IPS DF 6.9 (cell line): ENCODE data around the gene FREM3.
"Not testable (repeated sequence)": the region's sequence is repeated elsewhere in the genome, so short reads cannot be mapped to it uniquely, and the experiment has no call there.

Experiments used
- DNase-seq: peaks from one replicate; pipeline ENCODE4 v3.0.0-alpha.2; 2013; ENCODE audit warnings: low read depth, low spot score
- H3K27ac ChIP-seq: one replicate; pipeline ENCODE4 v1.5.1; 2013; ENCODE audit warnings: low read length, control low read depth
- H3K27me3 ChIP-seq: 2 replicates; pipeline ENCODE4 v1.6.1; 2013; ENCODE audit warnings: mild to moderate bottlenecking, low read length; ENCODE audit not compliant: control insufficient read depth, insufficient read depth
- H3K36me3 ChIP-seq: 2 replicates; pipeline ENCODE4 v1.6.1; 2013; ENCODE audit warnings: low read length; ENCODE audit not compliant: control insufficient read depth, insufficient read depth
- H3K4me1 ChIP-seq: 2 replicates; pipeline ENCODE4 v1.6.1; 2013; ENCODE audit warnings: low read length; ENCODE audit not compliant: control insufficient read depth, insufficient read depth
- H3K4me3 ChIP-seq: 2 replicates; pipeline ENCODE4 v1.5.1; 2013; ENCODE audit warnings: mild to moderate bottlenecking, low read length
- H3K9me3 ChIP-seq: 2 replicates; pipeline ENCODE4 v1.6.1; 2013; ENCODE audit warnings: low read length, inconsistent platforms; ENCODE audit not compliant: control insufficient read depth, insufficient read depth
- WGBS: extraction: QIAGEN DNeasy Blood & Tissue Kit; methylation state at CpG from one replicate; pipeline ENCODE4 v1.1.7; 2013; ENCODE audit warnings: mixed read lengths, missing lambda C conversion rate; ENCODE audit not compliant: insufficient read length, insufficient coverage; 5-methylcytosine and 5-hydroxymethylcytosine counted together

Gene FREM3

GRCh38 chr4:143700416-143701352, at the start of gene FREM3:
Gene FREM3, minus strand, starts transcription at chr4:143700675. Its CDS starts 0 bp downstream, at chr4:143700675.
- Histone ChIP-seq H3K4me3 (peak within 1 kb of the TSS; percentile 48; the same call in 1 of the 2 replicates), H3K4me1 (no peaks in the 10 kb centered on the region), H3K9me3 (no peaks in the 10 kb centered on the region), H3K27ac (no peak within 1 kb of the TSS), H3K27me3 (peaks cover 26% of the 10 kb centered on the region), H3K36me3 (no peaks in the 10 kb centered on the region)
- WGBS: no CpG with 5 or more reads among the region's 64 CpGs
- no peak for DNase-seq

GRCh38 chr4:143745874-143746273, 45.4 kb upstream of the FREM3 start:
- Histone ChIP-seq H3K9me3 (no peaks in the 10 kb centered on the region), H3K4me3 (no peak overlapping the region), H3K36me3 (no peaks in the 10 kb centered on the region), H3K27me3 (no peaks in the 10 kb centered on the region), H3K4me1 (no peaks in the 10 kb centered on the region), H3K27ac (no peak overlapping the region)
- DNase-seq: no peak

- no peak overlapping the region for H3K4me3 ChIP-seq
- no CpG with 5 or more reads among the region's 3 CpGs for WGBS
Observed at GRCh38 chr4:143743591-143743990, 43.1 kb upstream of the FREM3 start.

GRCh38 chr4:143742834-143743233, 42.4 kb upstream of the FREM3 start:
- H3K27ac ChIP-seq: no peak overlapping the region
- no peaks in the 10 kb centered on the region for H3K36me3 ChIP-seq
- no peaks in the 10 kb centered on the region for H3K9me3 ChIP-seq
- no peaks in the 10 kb centered on the region for H3K4me1 ChIP-seq
- DNase-seq: no peak
- no CpG with 5 or more reads among the region's 2 CpGs for WGBS
- no peaks in the 10 kb centered on the region for H3K27me3 ChIP-seq
- no peak overlapping the region for H3K4me3 ChIP-seq

More at GRCh38 chr4:143743591-143743990, 43.1 kb upstream of the FREM3 start:
- H3K36me3 ChIP-seq: no peaks in the 10 kb centered on the region
- no peak overlapping the region for H3K27ac ChIP-seq
- H3K9me3 ChIP-seq: no peaks in the 10 kb centered on the region
- no peaks in the 10 kb centered on the region for H3K4me1 ChIP-seq
- H3K27me3 ChIP-seq: no peaks in the 10 kb centered on the region
- DNase-seq: no peak

GRCh38 chr4:143736861-143737260, 36.4 kb upstream of the FREM3 start:
- H3K9me3 ChIP-seq: no peaks in the 10 kb centered on the region
- WGBS: no CpG with 5 or more reads among the region's 1 CpG
- H3K27ac ChIP-seq: no peak overlapping the region
- no peaks in the 10 kb centered on the region for H3K4me1 ChIP-seq
- no peaks in the 10 kb centered on the region for H3K36me3 ChIP-seq
- no peak for DNase-seq
- H3K4me3 ChIP-seq: no peak overlapping the region
- H3K27me3 ChIP-seq: no peaks in the 10 kb centered on the region

GRCh38 chr4:143736061-143736460, 35.6 kb upstream of the FREM3 start:
- not testable (repeated sequence) for H3K4me3 ChIP-seq, H3K9me3 ChIP-seq, H3K36me3 ChIP-seq, DNase-seq, H3K27ac ChIP-seq, H3K4me1 ChIP-seq, H3K27me3 ChIP-seq
- no CpG with 5 or more reads among the region's 6 CpGs for WGBS

- Histone ChIP-seq H3K4me3 (no peak overlapping the region), H3K9me3 (no peaks in the 10 kb centered on the region), H3K4me1 (no peaks in the 10 kb centered on the region), H3K27ac (no peak overlapping the region), H3K36me3 (no peaks in the 10 kb centered on the region), H3K27me3 (no peaks in the 10 kb centered on the region)
- WGBS: no CpG with 5 or more reads among the region's 3 CpGs
- DNase-seq: no peak
Observed at GRCh38 chr4:143728166-143728565, 27.7 kb upstream of the FREM3 start.

DNA sequence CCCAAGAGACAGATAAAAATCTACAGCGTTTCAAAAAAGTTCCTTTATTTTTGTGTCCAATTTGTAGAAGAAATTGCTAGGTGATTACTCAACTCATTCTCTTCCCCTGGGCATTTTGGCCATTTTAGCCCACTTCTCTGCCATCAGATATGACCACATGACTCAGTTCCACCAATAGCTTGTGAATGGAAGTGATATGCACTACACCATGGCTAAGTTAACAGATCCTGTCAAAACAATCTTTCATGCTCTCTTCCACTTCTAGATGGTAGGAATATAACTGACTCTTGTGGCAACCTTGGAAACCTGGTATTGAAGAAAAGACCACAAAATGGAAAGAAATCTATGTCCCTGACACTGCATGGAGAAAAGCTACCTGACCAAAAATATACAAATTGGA, 26.2 kb upstream of the FREM3 start:
- H3K4me1 ChIP-seq: no peaks in the 10 kb centered on the region
- no peaks in the 10 kb centered on the region for H3K27me3 ChIP-seq
- no peaks in the 10 kb centered on the region for H3K9me3 ChIP-seq
- no CpG with 5 or more reads among the region's 1 CpG for WGBS
- DNase-seq: no peak
- no peak overlapping the region for H3K27ac ChIP-seq
- no peak overlapping the region for H3K4me3 ChIP-seq
- no peaks in the 10 kb centered on the region for H3K36me3 ChIP-seq

DNA sequence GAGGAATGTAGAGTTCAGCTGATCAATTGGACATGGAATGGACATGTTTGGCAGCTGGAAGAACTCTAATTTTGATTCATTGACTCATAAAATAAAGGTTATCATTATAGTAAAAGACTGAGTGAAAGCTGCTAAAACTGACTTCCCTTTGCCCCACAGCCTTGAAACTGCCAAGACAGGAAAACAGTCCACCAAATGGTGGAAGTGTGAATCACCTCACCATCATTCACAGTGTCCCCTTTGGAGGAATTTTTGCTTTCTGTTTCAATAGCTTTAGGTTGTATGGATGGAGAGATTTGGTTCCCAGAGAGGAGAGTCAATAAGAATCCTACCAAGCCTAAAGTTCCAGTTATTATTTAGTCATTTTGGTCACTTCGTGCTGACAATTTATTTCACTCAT, 20.8 kb upstream of the FREM3 start:
- WGBS: no CpG with 5 or more reads among the region's 1 CpG
- Histone ChIP-seq H3K9me3 (no peaks in the 10 kb centered on the region), H3K27ac (no peak overlapping the region), H3K4me1 (no peaks in the 10 kb centered on the region), H3K4me3 (no peak overlapping the region), H3K27me3 (no peaks in the 10 kb centered on the region), H3K36me3 (no peaks in the 10 kb centered on the region)
- no peak for DNase-seq

DNA sequence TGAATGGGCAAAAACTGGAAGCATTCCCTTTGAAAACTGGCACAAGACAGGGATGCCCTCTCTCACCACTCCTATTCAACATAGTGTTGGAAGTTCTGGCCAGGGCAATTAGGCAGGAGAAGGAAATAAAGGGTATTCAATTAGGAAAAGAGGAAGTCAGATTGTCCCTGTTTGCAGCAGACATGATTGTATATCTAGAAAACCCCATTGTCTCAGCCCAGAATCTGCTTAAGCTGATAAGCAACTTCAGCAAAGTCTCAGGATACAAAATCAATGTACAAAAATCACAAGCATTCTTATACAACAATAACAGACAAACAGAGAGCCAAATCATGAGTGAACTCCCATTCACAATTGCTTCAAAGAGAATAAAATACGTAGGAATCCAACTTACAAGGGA, 18.3 kb upstream of the FREM3 start:
- WGBS: no CpG with 5 or more reads among the region's 1 CpG
- not testable (repeated sequence) for DNase-seq, H3K4me3 ChIP-seq, H3K27ac ChIP-seq, H3K36me3 ChIP-seq, H3K27me3 ChIP-seq, H3K4me1 ChIP-seq, H3K9me3 ChIP-seq
